Activated CD8-positive, alpha-beta memory T cell treated with anti-CD3 and anti-CD28 coated beads, Interleukin-2, amount 50 U/mL, for 24 hours (primary cell): ENCODE data around the gene EBPL.
"Not testable (repeated sequence)": the region's sequence is repeated elsewhere in the genome, so short reads cannot be mapped to it uniquely, and the experiment has no call there.

Experiments used
- DNase-seq: peaks from one replicate; pipeline ENCODE4 v3.0.0-alpha.2; 2020; ENCODE audit errors: extremely low read depth

Gene EBPL

GRCh38 chr13:49690995-49691784, at the start of gene EBPL:
Gene EBPL, minus strand, starts transcription at chr13:49691486. Its CDS starts 62 bp downstream, at chr13:49691424.
- DNase-seq: peak; percentile 77

GRCh38 chr13:49740870-49741269, 49.6 kb upstream of the EBPL start:
- no peak for DNase-seq

- no peak for DNase-seq
These were observed 48.4 kb upstream of the EBPL start for GRCh38 chr13:49739498-49740187.

GRCh38 chr13:49733181-49733951, 42.1 kb upstream of the EBPL start:
- no peak for DNase-seq

GRCh38 chr13:49731766-49732165, 40.5 kb upstream of the EBPL start:
- DNase-seq: no peak

- no peak for DNase-seq
These were observed 25.3 kb upstream of the EBPL start for GRCh38 chr13:49716615-49717014.

- no peak for DNase-seq
These were observed 23.5 kb upstream of the EBPL start for GRCh38 chr13:49714757-49715156.

GRCh38 chr13:49711218-49711863, 20.1 kb upstream of the EBPL start:
- DNase-seq: no peak

GRCh38 chr13:49704264-49704663, 13.0 kb upstream of the EBPL start:
- not testable (repeated sequence) for DNase-seq

GRCh38 chr13:49701491-49701890, 10.2 kb upstream of the EBPL start:
- DNase-seq: no peak

GRCh38 chr13:49697468-49697867, 6.2 kb upstream of the EBPL start:
- no peak for DNase-seq

GRCh38 chr13:49694446-49694845, 3.2 kb upstream of the EBPL start:
- DNase-seq: no peak

- no peak for DNase-seq
These were observed 2.6 kb upstream of the EBPL start for GRCh38 chr13:49693877-49694276.

GRCh38 chr13:49693191-49693733, 2.0 kb upstream of the EBPL start:
- no peak for DNase-seq

- no peak for DNase-seq
These were observed 922 bp downstream of the EBPL start for GRCh38 chr13:49690133-49690994.

- DNase-seq: no peak
These were observed 7.8 kb downstream of the EBPL start for GRCh38 chr13:49683489-49683888.

GRCh38 chr13:49681842-49682435, 9.3 kb downstream of the EBPL start:
- DNase-seq: no peak

GRCh38 chr13:49679246-49679645, 12.0 kb downstream of the EBPL start:
- no peak for DNase-seq

GRCh38 chr13:49678191-49678914, 12.9 kb downstream of the EBPL start:
- no peak for DNase-seq
